Measurements from ENCODE around the gene LIF. TPM values are rescaled to one million over a fixed set of nuclear protein-coding genes. Genes with fewer than 3 reads are reported as not detected.

Gene LIF
- polyA plus RNA-seq, 1 donor (not counting 4 experiments of a cell fraction or from before 2014, with no cell fraction given): 3.1 TPM

DNA sequence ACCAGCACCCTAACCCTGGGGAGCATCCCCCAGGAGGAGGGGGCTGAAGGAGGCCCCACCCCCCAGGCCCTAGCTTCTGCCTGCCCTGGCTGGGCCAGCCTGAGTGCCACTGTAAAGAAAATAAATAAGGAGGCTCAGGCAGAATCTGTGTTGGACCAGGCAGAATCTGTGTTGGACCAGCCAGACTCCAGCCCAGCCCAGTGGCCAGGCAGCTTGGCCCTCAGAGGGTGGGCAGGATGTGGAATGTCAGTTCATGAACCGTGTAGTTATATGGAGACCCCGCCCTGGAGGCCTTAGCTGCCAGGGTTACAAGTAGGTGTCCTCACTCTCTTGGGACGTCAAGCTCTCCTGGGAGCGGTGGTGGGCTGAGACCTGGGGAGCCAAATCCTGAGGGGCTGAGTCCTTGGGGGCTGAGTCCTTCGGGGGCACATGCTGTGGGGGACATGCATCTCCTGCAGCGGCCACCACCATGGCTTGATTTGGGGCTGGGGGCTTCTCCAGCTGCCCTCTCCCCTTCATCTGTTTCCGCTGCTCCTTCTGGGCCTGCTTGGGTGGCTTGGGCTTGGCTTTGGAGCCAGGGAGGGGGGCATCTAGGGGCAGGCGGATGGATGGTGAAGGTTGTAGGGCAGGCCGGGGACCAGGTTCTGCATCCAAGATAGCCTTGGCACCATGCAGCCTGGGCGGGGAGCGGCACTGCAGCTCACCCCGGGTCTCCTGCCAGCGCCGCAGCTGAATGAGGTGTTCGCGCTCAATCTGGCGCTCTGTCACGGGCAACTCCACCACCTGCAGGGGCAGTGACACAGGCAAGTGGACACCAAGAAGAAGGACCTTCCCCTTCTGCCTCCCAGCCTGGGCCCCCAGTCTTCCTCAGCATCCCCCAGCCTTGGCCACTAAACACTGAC, 45.8 kb upstream of the LIF start:
- Histone ChIP-seq H3K79me2 (ENCODE audit: control insufficient read depth, insufficient read depth, low read length) (no peaks in the 10 kb centered on the region), H3K27ac (ENCODE audit: control insufficient read depth, insufficient read depth, low read length) (no peak overlapping the region), H4K20me1 (ENCODE audit: control insufficient read depth, extremely low read depth, insufficient read depth, low read length) (no peaks in the 10 kb centered on the region), H3K4me3 (ENCODE audit: control insufficient read depth in 2 of 3, extremely low read depth in 1 of 3, insufficient read depth in 2 of 3, low read depth in 1 of 3, low read length in 3 of 3) (no peak overlapping the region), H3K4me2 (ENCODE audit: control insufficient read depth, extremely low read depth, insufficient read depth, low read depth, low read length) (no peak overlapping the region), H3K9ac (ENCODE audit: control insufficient read depth, extremely low read depth, insufficient read depth, low read length) (no peak overlapping the region), H3K36me3 (ENCODE audit: control insufficient read depth in 2 of 2, extremely low read depth in 1 of 2, insufficient read depth in 2 of 2, low read length in 2 of 2) (peaks cover 28 to 31% of the 10 kb centered on the region in 2 experiments), H3K9me3 (ENCODE audit: control insufficient read depth, low read depth, low read length) (no peaks in the 10 kb centered on the region), H2AFZ (ENCODE audit: control insufficient read depth, low read length) (no peak overlapping the region), H3K4me1 (ENCODE audit: control insufficient read depth, extremely low read depth, insufficient read depth, low read length) (peaks cover 26% of the 10 kb centered on the region), H3K9me1 (ENCODE audit: control insufficient read depth, extremely low read depth, insufficient read depth, low read length) (no peaks in the 10 kb centered on the region), H3K27me3 (ENCODE audit: control insufficient read depth, extremely low read depth, insufficient read depth, low read length) (no peaks in the 10 kb centered on the region)
- no peak for DNase-seq (ENCODE audit: low read depth, low spot score)
- TF ChIP-seq, protein P1, sequence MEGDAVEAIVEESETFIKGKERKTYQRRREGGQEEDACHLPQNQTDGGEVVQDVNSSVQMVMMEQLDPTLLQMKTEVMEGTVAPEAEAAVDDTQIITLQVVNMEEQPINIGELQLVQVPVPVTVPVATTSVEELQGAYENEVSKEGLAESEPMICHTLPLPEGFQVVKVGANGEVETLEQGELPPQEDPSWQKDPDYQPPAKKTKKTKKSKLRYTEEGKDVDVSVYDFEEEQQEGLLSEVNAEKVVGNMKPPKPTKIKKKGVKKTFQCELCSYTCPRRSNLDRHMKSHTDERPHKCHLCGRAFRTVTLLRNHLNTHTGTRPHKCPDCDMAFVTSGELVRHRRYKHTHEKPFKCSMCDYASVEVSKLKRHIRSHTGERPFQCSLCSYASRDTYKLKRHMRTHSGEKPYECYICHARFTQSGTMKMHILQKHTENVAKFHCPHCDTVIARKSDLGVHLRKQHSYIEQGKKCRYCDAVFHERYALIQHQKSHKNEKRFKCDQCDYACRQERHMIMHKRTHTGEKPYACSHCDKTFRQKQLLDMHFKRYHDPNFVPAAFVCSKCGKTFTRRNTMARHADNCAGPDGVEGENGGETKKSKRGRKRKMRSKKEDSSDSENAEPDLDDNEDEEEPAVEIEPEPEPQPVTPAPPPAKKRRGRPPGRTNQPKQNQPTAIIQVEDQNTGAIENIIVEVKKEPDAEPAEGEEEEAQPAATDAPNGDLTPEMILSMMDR (optimal IDR thresholded peaks at IDR 0.05 in 1 of 3, IDR thresholded peaks at IDR 0.05 in 1 of 3, conservative IDR thresholded peaks at IDR 0.05 in 1 of 3; ENCODE audit: extremely low read depth in 1 of 3, insufficient read depth in 2 of 3, low read length in 3 of 3): no peak
- no peak for TF ChIP-seq EZH2 (IDR thresholded peaks at IDR 0.05; ENCODE audit: low read length)
- no peak for FAIRE-seq
- dilution Hi-C loops (cut with MboI; ENCODE audit: extremely low pct_ligation_motif_present, low sequenced_read_pairs): no loop called here

DNA sequence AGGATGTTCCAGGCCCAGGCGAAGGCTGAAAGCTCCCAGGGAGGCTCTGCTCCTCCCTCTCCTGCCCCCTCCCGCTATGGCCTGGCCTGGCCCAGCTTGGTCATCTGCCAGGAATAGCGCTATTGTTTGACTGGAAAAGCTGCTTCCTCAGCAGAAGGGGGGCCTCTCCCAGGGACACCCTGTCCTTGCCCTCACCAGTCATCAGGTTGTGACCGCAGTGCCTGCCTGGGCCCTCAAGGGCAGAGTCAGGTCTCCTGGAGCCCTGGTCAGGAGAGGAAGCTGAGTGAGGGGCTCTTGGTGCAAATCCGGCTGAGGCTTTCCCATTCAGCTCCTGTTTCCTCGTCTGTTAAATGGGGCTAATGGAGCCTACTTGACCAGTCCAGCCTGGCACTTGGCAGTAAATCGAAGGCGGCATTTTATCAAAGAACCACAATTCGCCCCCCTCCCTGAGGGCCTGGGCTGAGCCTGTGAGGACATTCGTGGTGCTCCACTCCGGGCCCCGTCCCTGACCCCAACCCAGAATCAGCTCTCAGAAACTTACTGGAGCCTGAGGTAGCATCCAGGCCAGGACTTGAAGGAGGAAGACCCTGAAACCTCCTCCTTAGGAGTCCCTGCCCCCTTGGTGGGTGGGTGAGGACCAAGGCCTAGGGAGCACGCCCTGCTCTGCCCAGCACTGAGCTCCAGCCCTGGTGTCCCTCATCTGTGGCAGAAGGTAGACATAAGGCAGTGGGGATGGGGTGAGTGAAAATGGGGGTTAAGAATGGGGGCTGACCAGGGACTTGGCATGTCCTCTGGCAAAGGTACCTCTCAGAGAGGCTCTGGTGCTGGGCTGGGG, 44.7 kb upstream of the LIF start:
- no peak for DNase-seq (ENCODE audit: low read depth, low spot score)
- H3K27ac ChIP-seq (ENCODE audit: control insufficient read depth, insufficient read depth, low read length): peak overlapping the region; percentile 70
- peaks cover 28 to 30% of the 10 kb centered on the region in 2 experiments for H3K36me3 ChIP-seq (ENCODE audit: control insufficient read depth in 2 of 2, extremely low read depth in 1 of 2, insufficient read depth in 2 of 2, low read length in 2 of 2)
- no peak overlapping the region for H2AFZ ChIP-seq (ENCODE audit: control insufficient read depth, low read length)
- H3K27me3 ChIP-seq (ENCODE audit: control insufficient read depth, extremely low read depth, insufficient read depth, low read length): no peaks in the 10 kb centered on the region
- no peak overlapping the region for H3K9ac ChIP-seq (ENCODE audit: control insufficient read depth, extremely low read depth, insufficient read depth, low read length)
- dilution Hi-C loops (cut with MboI; ENCODE audit: extremely low pct_ligation_motif_present, low sequenced_read_pairs): no loop called here
- H3K4me1 ChIP-seq (ENCODE audit: control insufficient read depth, extremely low read depth, insufficient read depth, low read length): peaks cover 26% of the 10 kb centered on the region
- H4K20me1 ChIP-seq (ENCODE audit: control insufficient read depth, extremely low read depth, insufficient read depth, low read length): no peaks in the 10 kb centered on the region
- H3K9me1 ChIP-seq (ENCODE audit: control insufficient read depth, extremely low read depth, insufficient read depth, low read length): no peaks in the 10 kb centered on the region
- no peaks in the 10 kb centered on the region for H3K9me3 ChIP-seq (ENCODE audit: control insufficient read depth, low read depth, low read length)
- no peak overlapping the region for H3K4me2 ChIP-seq (ENCODE audit: control insufficient read depth, extremely low read depth, insufficient read depth, low read depth, low read length)
- TF ChIP-seq EZH2 (IDR thresholded peaks at IDR 0.05; ENCODE audit: low read length): no peak
- TF ChIP-seq, protein P1 (optimal IDR thresholded peaks at IDR 0.05 in 1 of 3, IDR thresholded peaks at IDR 0.05 in 1 of 3, conservative IDR thresholded peaks at IDR 0.05 in 1 of 3; ENCODE audit: extremely low read depth in 1 of 3, insufficient read depth in 2 of 3, low read length in 3 of 3): no peak
- H3K79me2 ChIP-seq (ENCODE audit: control insufficient read depth, insufficient read depth, low read length): no peaks in the 10 kb centered on the region
- H3K4me3 ChIP-seq (ENCODE audit: control insufficient read depth in 2 of 3, extremely low read depth in 1 of 3, insufficient read depth in 2 of 3, low read depth in 1 of 3, low read length in 3 of 3): no peak overlapping the region
- FAIRE-seq: peak; percentile 32
